H9 (cell line): ENCODE data around the gene COPRS. TPM values are rescaled to one million over a fixed set of nuclear protein-coding genes. Genes with fewer than 3 reads are reported as not detected.
"Not testable (repeated sequence)": the region's sequence is repeated elsewhere in the genome, so short reads cannot be mapped to it uniquely, and the experiment has no call there.

Experiments
- DNase-seq: peaks from one replicate; pipeline ENCODE4 v3.0.0-alpha.2; 2017
- H2AFZ ChIP-seq: one replicate; pipeline ENCODE4 v1.6.1; 2013; ENCODE audit warnings: mild to moderate bottlenecking, low read length, control low read depth, moderate library complexity
- H2AK5ac ChIP-seq: 2 replicates; pipeline ENCODE4 v1.6.1; 2013; ENCODE audit warnings: low read length, control low read depth, mixed read lengths; ENCODE audit not compliant: insufficient read length
- H2BK120ac ChIP-seq: one replicate; pipeline ENCODE4 v1.6.1; 2013; ENCODE audit warnings: low read depth, mild to moderate bottlenecking, low read length, control low read depth, inconsistent platforms; ENCODE audit not compliant: poor library complexity, severe bottlenecking
- H2BK12ac ChIP-seq: 2 replicates; pipeline ENCODE4 v1.6.1; 2013; ENCODE audit warnings: low read length, control low read depth, mixed read lengths, low read depth; ENCODE audit not compliant: insufficient read length
- H2BK15ac ChIP-seq: 2 replicates; pipeline ENCODE4 v1.6.1; 2013; ENCODE audit warnings: low read depth, low read length, control low read depth
- H2BK20ac ChIP-seq: one replicate; pipeline ENCODE4 v1.6.1; 2013; ENCODE audit warnings: low read depth, mild to moderate bottlenecking, low read length, control low read depth, inconsistent platforms; ENCODE audit not compliant: poor library complexity, severe bottlenecking
- H2BK5ac ChIP-seq: 2 replicates; pipeline ENCODE4 v1.6.1; 2013; ENCODE audit warnings: low read length, control low read depth, mixed read lengths; ENCODE audit not compliant: insufficient read length
- H3K14ac ChIP-seq: 2 replicates; pipeline ENCODE4 v1.6.1; 2013; ENCODE audit warnings: low read length, control low read depth; ENCODE audit not compliant: insufficient read depth
- H3K18ac ChIP-seq: 2 replicates; pipeline ENCODE4 v1.6.1; 2013; ENCODE audit warnings: low read depth, mild to moderate bottlenecking, mixed read lengths, low read length, control low read depth; ENCODE audit not compliant: insufficient read length
- H3K23ac ChIP-seq: 2 replicates; pipeline ENCODE4 v1.6.1; 2013; ENCODE audit warnings: low read length, control low read depth, mixed read lengths, low read depth; ENCODE audit not compliant: insufficient read length
- H3K23me2 ChIP-seq: 2 replicates; pipeline ENCODE4 v1.6.1; 2013; ENCODE audit warnings: low read depth, mild to moderate bottlenecking, mixed read lengths, low read length, control low read depth; ENCODE audit not compliant: insufficient read length, poor library complexity, severe bottlenecking
- H3K27ac ChIP-seq: 2 replicates; pipeline ENCODE4 v1.5.1; 2013; ENCODE audit warnings: low read length, control low read depth, mixed read lengths, low read depth; ENCODE audit not compliant: insufficient read length
- H3K27me3 ChIP-seq: 2 replicates; pipeline ENCODE4 v1.6.1; 2013; ENCODE audit warnings: low read length, control low read depth, inconsistent platforms; ENCODE audit not compliant: insufficient read depth
- H3K4ac ChIP-seq: 2 replicates; pipeline ENCODE4 v1.6.1; 2013; ENCODE audit warnings: low read depth, mild to moderate bottlenecking, control low read depth, inconsistent platforms, low read length, moderate library complexity
- H3K4me1 ChIP-seq: 2 replicates; pipeline ENCODE4 v1.6.1; 2013; ENCODE audit warnings: low read length, control low read depth, inconsistent platforms; ENCODE audit not compliant: insufficient read depth
- H3K4me2 ChIP-seq: 2 replicates; pipeline ENCODE4 v1.6.1; 2013; ENCODE audit warnings: low read length, control low read depth, mixed read lengths; ENCODE audit not compliant: insufficient read length, insufficient read depth
- H3K56ac ChIP-seq: 2 replicates; pipeline ENCODE4 v1.6.1; 2013; ENCODE audit warnings: low read depth, mild to moderate bottlenecking, mixed read lengths, low read length, control low read depth; ENCODE audit not compliant: insufficient read length
- H3K79me1 ChIP-seq: 2 replicates; pipeline ENCODE4 v1.6.1; 2013; ENCODE audit warnings: low read depth, mild to moderate bottlenecking, moderate library complexity, low read length, control low read depth, inconsistent platforms; ENCODE audit not compliant: insufficient read depth, poor library complexity, severe bottlenecking
- H3K79me2 ChIP-seq: 2 replicates; pipeline ENCODE4 v1.6.1; 2013; ENCODE audit warnings: low read length, control low read depth, inconsistent platforms; ENCODE audit not compliant: insufficient read depth
- H3K9ac ChIP-seq: 2 replicates; pipeline ENCODE4 v1.6.1; 2013; ENCODE audit warnings: low read length, control low read depth, mixed read lengths; ENCODE audit not compliant: insufficient read length; ENCODE audit errors: extremely low read depth
- H3K9me3 ChIP-seq: one replicate; pipeline ENCODE4 v1.6.1; 2013; ENCODE audit warnings: low read depth, low read length, inconsistent platforms; ENCODE audit not compliant: control insufficient read depth
- H3T11ph ChIP-seq: one replicate; pipeline ENCODE4 v1.6.1; 2013; ENCODE audit warnings: mild to moderate bottlenecking, low read length, control low read depth, inconsistent platforms
- H4K20me1 ChIP-seq: one replicate; pipeline ENCODE4 v1.6.1; 2013; ENCODE audit not compliant: control insufficient read depth, insufficient read length, insufficient read depth
- H4K5ac ChIP-seq: 2 replicates; pipeline ENCODE4 v1.6.1; 2013; ENCODE audit warnings: low read depth, mild to moderate bottlenecking, mixed read lengths, low read length, control low read depth; ENCODE audit not compliant: insufficient read length
- H4K8ac ChIP-seq: replicated peaks from 2 replicates; pipeline ENCODE4 v1.6.1; 2013; ENCODE audit warnings: low read length, control low read depth, mixed read lengths, low read depth; ENCODE audit not compliant: insufficient read length
- H4K91ac ChIP-seq: 2 replicates; pipeline ENCODE4 v1.6.1; 2013; ENCODE audit warnings: low read depth, mild to moderate bottlenecking, moderate library complexity, mixed read lengths, low read length, control low read depth; ENCODE audit not compliant: insufficient read length
- H3K27ac Mint-ChIP-seq, 3 experiments: 2 replicates in 2 of 3; 3 replicates in 1 of 3; pipeline ENCODE4 v1.8.0; 2020 to 2021; ENCODE audit warnings: mixed read lengths in 3 of 3, mild to moderate bottlenecking in 1 of 3, moderate library complexity in 1 of 3
- H3K27me3 Mint-ChIP-seq: 2 replicates; pipeline ENCODE4 v1.8.0; 2021; ENCODE audit warnings: low read depth, mild to moderate bottlenecking, moderate library complexity, mixed read lengths
- H3K36me3 Mint-ChIP-seq, 3 experiments: 2 replicates in 2 of 3; 3 replicates in 1 of 3; pipeline ENCODE4 v1.8.0; 2020 to 2021; ENCODE audit warnings: low read depth in 3 of 3, mixed read lengths in 3 of 3; ENCODE audit not compliant: insufficient read depth in 1 of 3
- H3K4me1 Mint-ChIP-seq, 2 experiments: 2 replicates each; pipeline ENCODE4 v1.8.0; 2020; ENCODE audit warnings: mixed read lengths in 2 of 2
- H3K4me3 Mint-ChIP-seq, 2 experiments: 2 replicates in 1 of 2; 3 replicates in 1 of 2; pipeline ENCODE4 v1.8.0; 2020 to 2021; ENCODE audit warnings: mild to moderate bottlenecking in 2 of 2, mixed read lengths in 2 of 2, moderate library complexity in 1 of 2
- H3K9me3 Mint-ChIP-seq, 2 experiments: 2 replicates in 1 of 2; 3 replicates in 1 of 2; pipeline ENCODE4 v1.8.0; 2020; ENCODE audit warnings: mild to moderate bottlenecking in 2 of 2, mixed read lengths in 2 of 2, moderate library complexity in 1 of 2
- WGBS: extraction: QIAGEN DNeasy Blood & Tissue Kit; methylation state at CpG from one replicate; pipeline ENCODE4 v1.1.7; 2013; ENCODE audit warnings: missing lambda C conversion rate, low lambda C conversion rate, mixed read lengths; ENCODE audit not compliant: insufficient read length; ENCODE audit errors: extremely low coverage; 5-methylcytosine and 5-hydroxymethylcytosine counted together
- total RNA-seq: library from RNA; stranded (reverse); gene quantifications from 2 replicates; pipeline ENCODE4 v1.2.1, GENCODE V29; 2021
- TF ChIP-seq, protein P1 (sequence below): fragments of 200-600 bp; sonication (generic); conservative IDR thresholded peaks from 3 replicates; pipeline ENCODE4 v1.8.0; 2021; ENCODE audit warnings: antibody characterized with exemption, mild to moderate bottlenecking

The COPRS gene
- total RNA-seq, 1 experiment from 2014 or later = 43.8 TPM

DNA sequence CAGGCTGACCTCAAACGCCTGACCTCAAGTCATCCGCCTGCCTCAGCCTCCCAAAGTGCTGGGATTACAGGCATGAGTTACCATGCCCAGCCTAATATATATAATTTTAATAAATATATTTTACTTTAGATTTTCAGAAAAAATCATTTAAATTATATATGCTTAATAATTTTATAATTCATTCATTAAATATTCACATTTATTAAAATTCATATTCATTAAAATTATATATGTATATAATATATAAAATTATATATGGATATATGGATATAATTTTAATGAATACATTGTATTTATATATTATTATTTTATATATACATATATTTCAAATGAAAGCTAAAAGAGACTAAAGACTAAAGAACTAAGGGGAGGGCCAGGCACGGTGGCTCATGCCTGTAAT, 29.4 kb downstream of the COPRS start:
- H4K91ac ChIP-seq = no peak overlapping the region
- no peak overlapping the region for H3K14ac ChIP-seq
- DNase-seq = no peak
- TF ChIP-seq, protein P1, sequence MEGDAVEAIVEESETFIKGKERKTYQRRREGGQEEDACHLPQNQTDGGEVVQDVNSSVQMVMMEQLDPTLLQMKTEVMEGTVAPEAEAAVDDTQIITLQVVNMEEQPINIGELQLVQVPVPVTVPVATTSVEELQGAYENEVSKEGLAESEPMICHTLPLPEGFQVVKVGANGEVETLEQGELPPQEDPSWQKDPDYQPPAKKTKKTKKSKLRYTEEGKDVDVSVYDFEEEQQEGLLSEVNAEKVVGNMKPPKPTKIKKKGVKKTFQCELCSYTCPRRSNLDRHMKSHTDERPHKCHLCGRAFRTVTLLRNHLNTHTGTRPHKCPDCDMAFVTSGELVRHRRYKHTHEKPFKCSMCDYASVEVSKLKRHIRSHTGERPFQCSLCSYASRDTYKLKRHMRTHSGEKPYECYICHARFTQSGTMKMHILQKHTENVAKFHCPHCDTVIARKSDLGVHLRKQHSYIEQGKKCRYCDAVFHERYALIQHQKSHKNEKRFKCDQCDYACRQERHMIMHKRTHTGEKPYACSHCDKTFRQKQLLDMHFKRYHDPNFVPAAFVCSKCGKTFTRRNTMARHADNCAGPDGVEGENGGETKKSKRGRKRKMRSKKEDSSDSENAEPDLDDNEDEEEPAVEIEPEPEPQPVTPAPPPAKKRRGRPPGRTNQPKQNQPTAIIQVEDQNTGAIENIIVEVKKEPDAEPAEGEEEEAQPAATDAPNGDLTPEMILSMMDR = no peak
- Mint-ChIP-seq H3K4me1 (no peaks in the 10 kb centered on the region), H3K27me3 (peaks cover 2% of the 10 kb centered on the region; the same call in 1 of the 2 replicates), H3K36me3 (peaks cover 0 to 4% (median 0%) of the 10 kb centered on the region in 3 experiments; a peak in 1 of 7 replicates), H3K4me3 (no peak overlapping the region), H3K9me3 (peaks cover 5 to 6% of the 10 kb centered on the region in 2 experiments; a peak in 3 of 5 replicates), H3K27ac (no peak overlapping the region)
- no peak overlapping the region for H2BK5ac ChIP-seq
- no peak overlapping the region for H2AK5ac ChIP-seq
- H4K8ac ChIP-seq = no peak overlapping the region
- no peak overlapping the region for H3K23ac ChIP-seq
- H3K79me1 ChIP-seq = no peaks in the 10 kb centered on the region
- H3K9me3 ChIP-seq = no peaks in the 10 kb centered on the region
- no peak overlapping the region for H3T11ph ChIP-seq
- no peak overlapping the region for H3K4me2 ChIP-seq
- H2BK15ac ChIP-seq = no peak overlapping the region
- no peak overlapping the region for H2BK120ac ChIP-seq
- no peak overlapping the region for H2BK12ac ChIP-seq
- no CpG with 5 or more reads among the region's 3 CpGs for WGBS
- H3K27ac ChIP-seq = no peak overlapping the region
- no peak overlapping the region for H2BK20ac ChIP-seq
- no peak overlapping the region for H3K4ac ChIP-seq
- H3K23me2 ChIP-seq = no peaks in the 10 kb centered on the region
- H4K20me1 ChIP-seq = no peaks in the 10 kb centered on the region
- no peaks in the 10 kb centered on the region for H3K79me2 ChIP-seq
- H2AFZ ChIP-seq = no peak overlapping the region
- no peaks in the 10 kb centered on the region for H3K27me3 ChIP-seq
- H3K4me1 ChIP-seq = no peaks in the 10 kb centered on the region
- no peak overlapping the region for H3K56ac ChIP-seq
- H3K9ac ChIP-seq = no peak overlapping the region
- H4K5ac ChIP-seq = no peak overlapping the region
- no peak overlapping the region for H3K18ac ChIP-seq

DNA sequence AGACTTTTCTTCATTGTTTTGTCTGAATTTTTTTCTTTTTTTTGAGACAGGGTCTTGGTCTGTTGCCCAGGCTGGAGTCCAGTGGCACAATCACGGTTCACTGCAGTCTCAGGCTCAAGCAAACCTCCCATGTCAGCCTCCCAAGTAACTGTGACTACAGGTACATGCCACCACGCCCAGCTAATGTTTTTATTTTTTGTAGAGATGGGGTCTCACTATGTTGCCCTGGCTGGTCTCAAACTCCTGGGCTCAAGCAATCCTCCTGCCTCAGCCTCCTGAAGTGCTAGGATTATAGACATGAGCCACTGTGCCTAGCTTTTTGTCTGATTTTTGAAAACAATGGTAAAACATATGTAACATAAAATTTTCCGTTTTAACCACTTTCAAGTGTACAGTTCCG, 30.1 kb downstream of the COPRS start:
- not testable (repeated sequence) for DNase-seq, H3K27me3 Mint-ChIP-seq, H2BK15ac ChIP-seq, H3K56ac ChIP-seq, H3K27ac Mint-ChIP-seq, H2BK120ac ChIP-seq, H3K9me3 ChIP-seq, H3K27me3 ChIP-seq, H3K18ac ChIP-seq, H3K4me2 ChIP-seq, H3K36me3 Mint-ChIP-seq, H2BK5ac ChIP-seq, H3K79me1 ChIP-seq, H3K4me1 Mint-ChIP-seq, H4K91ac ChIP-seq, H3K9ac ChIP-seq, H3K4me1 ChIP-seq, H3K9me3 Mint-ChIP-seq, H4K20me1 ChIP-seq, H3K27ac ChIP-seq, H3T11ph ChIP-seq, H4K5ac ChIP-seq, H4K8ac ChIP-seq, H3K23me2 ChIP-seq, H2BK12ac ChIP-seq, H3K23ac ChIP-seq, H3K14ac ChIP-seq, H3K79me2 ChIP-seq, H2AFZ ChIP-seq, H3K4me3 Mint-ChIP-seq, H2AK5ac ChIP-seq, H2BK20ac ChIP-seq, H3K4ac ChIP-seq
- no CpG with 5 or more reads among the region's 4 CpGs for WGBS
